GM12892 (cell line): ENCODE measurements around the gene ZNF784.

ENCODE experiments used
- POLR2A ChIP-seq: IDR thresholded peaks from 2 replicates; pipeline ENCODE4 v1.6.1; 2011; ENCODE audit warnings: low read depth, low read length, control low read depth
- POLR2AphosphoS5 ChIP-seq: IDR thresholded peaks from 2 replicates; pipeline ENCODE4 v1.6.1; 2011; ENCODE audit warnings: low read depth, low read length, control low read depth
- TAF1 ChIP-seq: IDR thresholded peaks from 2 replicates; pipeline ENCODE4 v1.6.1; 2011; ENCODE audit warnings: low read depth, mild to moderate bottlenecking, control low read depth, low read length, borderline replicate concordance

DNA sequence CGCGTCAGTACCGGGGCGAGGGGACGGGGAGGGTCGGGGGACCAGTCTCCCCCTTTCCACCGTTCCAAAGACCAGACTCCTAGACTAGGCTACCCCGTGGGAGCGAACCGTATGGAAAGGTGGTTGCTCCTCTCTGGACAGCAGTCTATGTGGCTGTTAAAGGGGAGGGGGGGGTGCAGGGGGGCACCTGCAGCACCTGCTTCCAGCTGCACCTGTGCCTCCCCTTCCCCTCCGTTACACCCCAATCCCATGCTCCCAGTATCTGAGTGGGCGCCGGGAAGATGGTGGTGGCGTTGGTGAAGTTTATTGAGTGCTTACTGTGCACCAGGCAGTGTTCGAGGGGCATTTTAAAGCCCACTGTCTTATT, 23.7 kb downstream of the ZNF784 start:
- TF ChIP-seq POLR2A: no peak
- TF ChIP-seq POLR2AphosphoS5: 0 out of 2 replicates have a peak, but pooled peaks have one; percentile 17
- no peak for TF ChIP-seq TAF1
